Stomach (tissue), 4 donors: ENCODE data around the gene FNTB.

Source experiments
- CTCF ChIP-seq, 7 experiments: fragments of 450-650 bp in 4 of 7; fragments of 200-600 bp in 3 of 7; sonication (generic) in 3 of 7; IDR thresholded peaks; one replicate each; pipeline ENCODE4 v1.5.1; 2016 to 2019; ENCODE audit warnings: antibody characterized with exemption in 7 of 7, control low read depth in 2 of 7, mild to moderate bottlenecking in 1 of 7
- EP300 ChIP-seq: sonication (generic); formaldehyde crosslinking; IDR thresholded peaks from one replicate; pipeline ENCODE4 v1.6.1; 2017; ENCODE audit warnings: antibody characterized with exemption
- POLR2AphosphoS5 ChIP-seq, 3 donors: sonication (generic); formaldehyde crosslinking; IDR thresholded peaks; one replicate each; pipeline ENCODE4 v1.6.1; 2016; ENCODE audit warnings: antibody characterized with exemption in 3 of 3

GRCh38 chr14:65057695-65058094 lies 71.0 kb downstream of the FNTB start:
- no peak for TF ChIP-seq CTCF (IDR thresholded peaks at IDR 0.05)
- no peak for TF ChIP-seq EP300
- TF ChIP-seq POLR2AphosphoS5 (IDR thresholded peaks at IDR 0.05), result no peak
